ENCODE results near the gene DYRK1A.

The DYRK1A gene

DNA sequence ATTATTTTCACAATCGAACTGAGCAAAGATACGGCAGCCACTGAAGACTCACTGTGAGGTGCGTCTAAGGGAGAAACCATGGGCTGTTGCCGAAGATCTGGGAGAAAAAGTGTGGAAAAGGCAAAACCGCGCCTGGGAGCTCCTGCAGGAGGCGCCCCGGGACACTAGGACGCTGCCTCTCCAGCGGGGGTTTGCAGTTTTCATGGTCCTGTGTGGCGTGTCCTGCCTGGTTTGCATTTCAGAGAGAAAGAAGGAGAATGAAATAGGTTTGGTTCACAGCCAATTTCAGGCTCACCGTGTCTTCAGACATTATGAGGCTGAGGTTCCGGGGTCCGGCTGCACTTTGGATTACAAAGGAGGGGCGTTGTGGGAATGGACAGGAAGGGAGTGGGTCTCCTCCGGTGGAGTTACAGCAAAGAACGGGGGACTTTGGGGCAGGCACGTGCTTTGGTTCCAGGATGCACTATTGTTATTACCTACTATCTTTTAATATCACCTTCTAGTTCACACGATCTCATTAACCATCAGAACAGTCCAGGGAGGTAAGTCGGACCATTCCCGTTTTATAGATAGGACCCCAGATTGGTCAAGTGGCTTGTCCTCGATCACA is 179.8 kb downstream of the DYRK1A start:
- ATAC-seq: no peak

GRCh38 chr21:37546949-37547614 is 180.5 kb downstream of the DYRK1A start:
- TF ChIP-seq OSR1 (CRISPR knock-in tag; IDR thresholded peaks at IDR 0.05) (no peak), PPARA (CRISPR knock-in tag; IDR thresholded peaks at IDR 0.05; ENCODE audit: borderline replicate concordance) (no peak), ZFP30 (CRISPR knock-in tag; IDR thresholded peaks at IDR 0.05) (no peak), GLIS3 (CRISPR knock-in tag; IDR thresholded peaks at IDR 0.05) (no peak), BACH2 (CRISPR knock-in tag; IDR thresholded peaks at IDR 0.05; ENCODE audit: borderline replicate concordance) (no peak), ARNTL (CRISPR knock-in tag; IDR thresholded peaks at IDR 0.05; ENCODE audit: borderline replicate concordance, low read depth) (no peak), ESRRG (CRISPR knock-in tag; IDR thresholded peaks at IDR 0.05) (no peak), ZNF8 (CRISPR knock-in tag; IDR thresholded peaks at IDR 0.05) (no peak), RARB (CRISPR knock-in tag; IDR thresholded peaks at IDR 0.05) (no peak), ZNF70 (CRISPR knock-in tag; IDR thresholded peaks at IDR 0.05) (no peak), ISL1 (CRISPR knock-in tag; IDR thresholded peaks at IDR 0.05) (no peak), TCF4 (CRISPR knock-in tag; IDR thresholded peaks at IDR 0.05; ENCODE audit: borderline replicate concordance) (no peak), ZFP3 (CRISPR knock-in tag; IDR thresholded peaks at IDR 0.05) (no peak)
- TF ChIP-seq, protein P1, sequence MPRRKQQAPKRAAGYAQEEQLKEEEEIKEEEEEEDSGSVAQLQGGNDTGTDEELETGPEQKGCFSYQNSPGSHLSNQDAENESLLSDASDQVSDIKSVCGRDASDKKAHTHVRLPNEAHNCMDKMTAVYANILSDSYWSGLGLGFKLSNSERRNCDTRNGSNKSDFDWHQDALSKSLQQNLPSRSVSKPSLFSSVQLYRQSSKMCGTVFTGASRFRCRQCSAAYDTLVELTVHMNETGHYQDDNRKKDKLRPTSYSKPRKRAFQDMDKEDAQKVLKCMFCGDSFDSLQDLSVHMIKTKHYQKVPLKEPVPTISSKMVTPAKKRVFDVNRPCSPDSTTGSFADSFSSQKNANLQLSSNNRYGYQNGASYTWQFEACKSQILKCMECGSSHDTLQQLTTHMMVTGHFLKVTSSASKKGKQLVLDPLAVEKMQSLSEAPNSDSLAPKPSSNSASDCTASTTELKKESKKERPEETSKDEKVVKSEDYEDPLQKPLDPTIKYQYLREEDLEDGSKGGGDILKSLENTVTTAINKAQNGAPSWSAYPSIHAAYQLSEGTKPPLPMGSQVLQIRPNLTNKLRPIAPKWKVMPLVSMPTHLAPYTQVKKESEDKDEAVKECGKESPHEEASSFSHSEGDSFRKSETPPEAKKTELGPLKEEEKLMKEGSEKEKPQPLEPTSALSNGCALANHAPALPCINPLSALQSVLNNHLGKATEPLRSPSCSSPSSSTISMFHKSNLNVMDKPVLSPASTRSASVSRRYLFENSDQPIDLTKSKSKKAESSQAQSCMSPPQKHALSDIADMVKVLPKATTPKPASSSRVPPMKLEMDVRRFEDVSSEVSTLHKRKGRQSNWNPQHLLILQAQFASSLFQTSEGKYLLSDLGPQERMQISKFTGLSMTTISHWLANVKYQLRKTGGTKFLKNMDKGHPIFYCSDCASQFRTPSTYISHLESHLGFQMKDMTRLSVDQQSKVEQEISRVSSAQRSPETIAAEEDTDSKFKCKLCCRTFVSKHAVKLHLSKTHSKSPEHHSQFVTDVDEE (CRISPR knock-in tag; IDR thresholded peaks at IDR 0.05): no peak
- TF ChIP-seq, protein P2, sequence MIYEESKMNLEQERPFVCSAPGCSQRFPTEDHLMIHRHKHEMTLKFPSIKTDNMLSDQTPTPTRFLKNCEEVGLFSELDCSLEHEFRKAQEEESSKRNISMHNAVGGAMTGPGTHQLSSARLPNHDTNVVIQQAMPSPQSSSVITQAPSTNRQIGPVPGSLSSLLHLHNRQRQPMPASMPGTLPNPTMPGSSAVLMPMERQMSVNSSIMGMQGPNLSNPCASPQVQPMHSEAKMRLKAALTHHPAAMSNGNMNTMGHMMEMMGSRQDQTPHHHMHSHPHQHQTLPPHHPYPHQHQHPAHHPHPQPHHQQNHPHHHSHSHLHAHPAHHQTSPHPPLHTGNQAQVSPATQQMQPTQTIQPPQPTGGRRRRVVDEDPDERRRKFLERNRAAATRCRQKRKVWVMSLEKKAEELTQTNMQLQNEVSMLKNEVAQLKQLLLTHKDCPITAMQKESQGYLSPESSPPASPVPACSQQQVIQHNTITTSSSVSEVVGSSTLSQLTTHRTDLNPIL (CRISPR knock-in tag; IDR thresholded peaks at IDR 0.05; ENCODE audit: low read depth): no peak
- no peak for ATAC-seq

More for the DNA sequence above, 179.8 kb downstream of the DYRK1A start:
- TF ChIP-seq, protein P1 (CRISPR knock-in tag; IDR thresholded peaks at IDR 0.05): no peak
- no peak for TF ChIP-seq CSRNP3 (CRISPR knock-in tag; IDR thresholded peaks at IDR 0.05)

DNA sequence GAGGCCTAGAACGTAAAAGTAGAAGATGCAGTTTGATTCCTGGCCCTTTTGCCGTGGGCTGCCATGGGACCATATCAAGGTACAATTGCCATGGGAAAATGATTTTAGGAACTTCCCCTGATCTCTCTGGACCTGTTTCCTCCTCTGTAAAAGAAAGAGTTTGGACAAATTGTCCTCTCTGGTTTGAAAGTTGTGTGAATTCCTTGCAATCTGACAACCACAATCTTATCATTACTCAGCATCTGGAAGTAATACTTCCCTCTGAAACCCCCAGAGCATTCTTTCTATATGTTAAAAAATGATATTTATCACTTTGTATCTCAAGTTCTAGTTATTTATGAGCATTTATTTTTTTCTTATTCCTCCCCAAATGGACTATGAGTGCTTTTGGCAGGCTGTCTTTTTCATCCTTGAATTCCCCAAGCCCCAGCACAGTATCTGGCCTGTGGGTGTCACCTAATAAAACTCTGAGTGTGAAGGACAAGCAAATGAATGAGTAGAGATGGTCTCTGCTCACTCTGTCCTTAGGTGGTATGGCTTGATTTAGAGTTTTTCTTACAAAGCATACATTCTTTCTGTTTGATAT is 181.1 kb downstream of the DYRK1A start:
- TF ChIP-seq BACH2 (CRISPR knock-in tag; IDR thresholded peaks at IDR 0.05; ENCODE audit: borderline replicate concordance) (no peak), ZNF8 (CRISPR knock-in tag; IDR thresholded peaks at IDR 0.05) (no peak), CSRNP3 (CRISPR knock-in tag; IDR thresholded peaks at IDR 0.05) (no peak), TCF4 (CRISPR knock-in tag; IDR thresholded peaks at IDR 0.05; ENCODE audit: borderline replicate concordance) (no peak), ZC3H10 (CRISPR knock-in tag; IDR thresholded peaks at IDR 0.05) (no peak)
- TF ChIP-seq, protein P1 (CRISPR knock-in tag; IDR thresholded peaks at IDR 0.05): no peak
- TF ChIP-seq, protein P2 (CRISPR knock-in tag; IDR thresholded peaks at IDR 0.05; ENCODE audit: low read depth): no peak
- no peak for ATAC-seq
